SK-N-MC (cell line): ENCODE measurements around the gene C4B.
A peak's percentile ranks its signal among the peaks of the same experiment; 100 is the strongest.
"Not testable (repeated sequence)": the region's sequence is repeated elsewhere in the genome, so short reads cannot be mapped to it uniquely, and the experiment has no call there.

ENCODE experiments used
- DNase-seq: peaks from one replicate; pipeline ENCODE4 v3.0.0-alpha.2; 2011; ENCODE audit warnings: low read depth, low spot score
- H3K27ac ChIP-seq: fragments of 200-600 bp; sonication (generic); 2 replicates; pipeline ENCODE4 v1.5.1; 2016; ENCODE audit warnings: mixed run types
- H3K36me3 ChIP-seq: fragments of 200-600 bp; sonication (generic); 2 replicates; pipeline ENCODE4 v1.6.1; 2017; ENCODE audit warnings: antibody characterized with exemption, low read length, mixed read lengths; ENCODE audit not compliant: insufficient read depth
- H3K4me3 ChIP-seq: fragments of 200-600 bp; sonication (generic); 2 replicates; pipeline ENCODE4 v1.5.1; 2016
- H3K9ac ChIP-seq: fragments of 200-600 bp; sonication (generic); 2 replicates; pipeline ENCODE4 v1.8.0; 2017; ENCODE audit warnings: mixed run types, mixed read lengths; ENCODE audit not compliant: insufficient read length
- H3K9me3 ChIP-seq: fragments of 200-600 bp; sonication (generic); 2 replicates; pipeline ENCODE4 v1.6.1; 2017; ENCODE audit warnings: low read depth, mild to moderate bottlenecking, antibody characterized with exemption, low read length, moderate library complexity, mixed read lengths
- EZH2 ChIP-seq: fragments of 200-600 bp; sonication (generic); IDR thresholded peaks from one replicate; pipeline ENCODE4 v1.6.1; 2017; ENCODE audit warnings: antibody characterized with exemption
- FOXP2 ChIP-seq: optimal IDR thresholded peaks from 2 replicates; pipeline ENCODE3; 2011; ENCODE audit warnings: mild to moderate bottlenecking, moderate library complexity; ENCODE audit not compliant: insufficient read depth; ENCODE audit errors: extremely low read length, control extremely low read depth
- POLR2AphosphoS5 ChIP-seq: IDR thresholded peaks from 2 replicates; pipeline ENCODE4 v1.6.1; 2012; ENCODE audit warnings: mild to moderate bottlenecking, low read depth, low read length, borderline replicate concordance

Gene C4B

GRCh38 chr6:31970604-31971271 lies 43.9 kb upstream of the C4B start:
- H3K9ac ChIP-seq, result peak overlapping the region; percentile 89
- peak overlapping the region; percentile 89; the same call in 1 of the 2 replicates for H3K27ac ChIP-seq
- no peak for DNase-seq
- no peaks in the 10 kb centered on the region for H3K9me3 ChIP-seq
- H3K36me3 ChIP-seq, result peaks cover 39% of the 10 kb centered on the region; the same call in 1 of the 2 replicates
- TF ChIP-seq FOXP2 (no peak), POLR2AphosphoS5 (peak; percentile 67)
- peak overlapping the region; percentile 89 for H3K4me3 ChIP-seq

DNA sequence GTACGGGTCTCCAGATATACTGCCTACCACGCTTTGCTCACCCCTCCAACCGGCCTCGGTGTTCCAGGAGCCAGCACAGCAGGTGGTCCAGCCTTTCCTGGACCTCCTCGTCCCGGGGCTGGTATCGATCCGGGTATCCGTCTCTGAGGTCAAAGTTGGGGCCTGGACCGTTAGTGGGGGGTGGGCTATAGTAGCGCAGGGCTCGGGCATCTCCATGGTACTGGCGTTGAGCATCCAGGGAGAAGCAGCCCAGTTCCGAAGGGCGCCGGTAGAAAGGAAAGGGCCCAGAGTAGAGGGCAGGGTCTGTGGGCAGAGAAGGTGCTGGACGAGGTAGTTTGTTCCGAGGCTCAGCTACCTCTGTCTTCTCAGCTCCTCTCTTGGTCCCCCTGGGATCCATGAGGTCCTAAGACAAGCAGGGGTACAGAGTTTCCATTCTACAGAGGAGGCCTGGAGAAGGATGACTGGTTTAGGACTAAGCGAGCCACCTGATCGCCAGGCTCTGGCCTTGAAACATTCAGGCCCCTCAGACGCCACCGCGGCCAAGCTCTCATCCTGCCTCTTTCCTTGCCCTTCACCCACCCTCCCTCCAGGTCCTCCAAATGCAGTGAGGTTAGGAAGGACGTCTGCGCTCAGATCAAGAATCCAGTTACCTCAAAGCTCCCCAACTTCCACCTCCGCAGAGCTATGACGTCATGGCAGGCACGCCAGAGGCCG lies 43.2 kb upstream of the C4B start:
- peak overlapping the region; percentile 89 for H3K27ac ChIP-seq
- no peaks in the 10 kb centered on the region for H3K9me3 ChIP-seq
- TF ChIP-seq EZH2, result no peak
- no peak for TF ChIP-seq FOXP2
- no peak for TF ChIP-seq POLR2AphosphoS5
- peaks cover 35% of the 10 kb centered on the region; the same call in 1 of the 2 replicates for H3K36me3 ChIP-seq
- peak overlapping the region; percentile 89 for H3K9ac ChIP-seq
- DNase-seq, result no peak
- H3K4me3 ChIP-seq, result peak overlapping the region; percentile 89

DNA sequence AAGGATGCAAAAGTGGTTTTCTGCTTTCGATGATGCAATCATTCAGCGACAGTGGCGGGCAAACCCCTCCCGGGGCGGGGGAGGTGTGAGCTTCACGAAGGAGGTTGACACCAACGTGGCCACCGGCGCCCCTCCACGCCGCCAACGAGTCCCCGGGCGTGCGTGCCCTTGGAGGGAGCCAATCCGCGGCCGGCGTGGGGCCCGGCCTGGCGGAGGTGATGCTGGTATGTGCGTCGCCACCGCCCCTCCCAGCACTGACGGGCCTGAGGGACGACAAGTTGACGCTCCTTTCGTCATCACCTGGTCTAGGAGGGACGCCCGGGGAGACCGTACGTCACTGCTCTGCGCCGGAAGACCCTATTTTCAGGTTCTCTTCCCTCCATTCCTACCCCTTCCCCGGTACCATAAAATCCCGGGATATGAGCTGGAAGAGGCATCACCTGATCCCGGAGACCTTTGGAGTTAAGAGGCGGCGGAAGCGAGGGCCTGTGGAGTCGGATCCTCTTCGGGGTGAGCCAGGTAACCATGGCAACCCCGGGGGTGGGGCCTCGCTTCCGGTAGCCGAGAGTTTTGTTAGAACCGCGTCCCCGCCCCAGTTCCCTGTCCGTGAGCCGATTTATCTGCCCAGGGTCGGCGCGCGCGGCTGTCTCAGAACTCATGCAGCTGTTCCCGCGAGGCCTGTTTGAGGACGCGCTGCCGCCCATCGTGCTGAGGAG lies 42.4 kb upstream of the C4B start, which contains the start of gene DXO:
DXO (minus strand) TSS at position 146 of the 716 bp plus-strand sequence. CDS start 463 bp downstream, outside the sequence.
- peak within 1 kb of the TSS; percentile 89 for H3K27ac ChIP-seq
- no peaks in the 10 kb centered on the region for H3K9me3 ChIP-seq
- peak within 1 kb of the TSS; percentile 89 for H3K9ac ChIP-seq
- H3K36me3 ChIP-seq, result peaks cover 28% of the 10 kb centered on the region; the same call in 1 of the 2 replicates
- TF ChIP-seq FOXP2 (peak; percentile 2), POLR2AphosphoS5 (peak; percentile 54), EZH2 (no peak)
- peak; percentile 96 for DNase-seq
- H3K4me3 ChIP-seq, result peak within 1 kb of the TSS; percentile 89

DNA sequence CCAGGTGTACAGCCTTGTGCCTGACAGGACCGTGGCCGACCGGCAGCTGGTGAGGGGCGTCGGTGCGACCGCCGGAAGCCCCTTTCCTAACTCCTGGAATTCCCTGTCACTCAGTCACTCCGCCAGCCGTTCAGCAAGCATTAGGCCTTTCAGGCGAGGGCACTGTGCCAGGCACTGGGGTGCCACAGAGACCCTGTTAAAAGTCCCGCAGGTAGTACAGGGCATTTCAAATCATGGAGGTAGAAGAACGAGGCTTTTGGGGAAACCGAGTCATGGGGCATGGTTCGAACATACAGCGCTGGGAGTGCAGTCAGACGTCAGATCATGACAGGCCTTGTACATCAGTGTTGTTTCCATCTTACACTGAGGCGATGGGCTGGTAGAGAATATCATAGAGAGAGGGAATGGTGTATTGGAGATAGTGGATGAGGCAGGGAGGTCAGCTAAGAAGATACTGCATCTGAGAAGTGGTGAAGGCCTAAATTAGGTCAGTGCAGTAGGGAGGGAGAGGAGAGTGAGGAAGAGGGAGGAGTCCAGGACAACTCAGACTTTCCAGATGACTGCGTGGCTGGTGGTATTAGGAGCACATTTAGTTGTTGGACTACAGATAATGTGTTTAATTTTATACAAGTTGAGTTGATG lies 41.8 kb upstream of the C4B start:
- DNase-seq, result no peak
- Histone ChIP-seq H3K27ac (peak overlapping the region; percentile 89), H3K9me3 (no peaks in the 10 kb centered on the region), H3K36me3 (peaks cover 21% of the 10 kb centered on the region; the same call in 1 of the 2 replicates), H3K9ac (peak overlapping the region; percentile 89), H3K4me3 (peak overlapping the region; percentile 89)
- TF ChIP-seq EZH2 (no peak), POLR2AphosphoS5 (no peak), FOXP2 (no peak)

- not testable (repeated sequence) for H3K9ac ChIP-seq, H3K4me3 ChIP-seq, H3K27ac ChIP-seq, DNase-seq, H3K36me3 ChIP-seq, H3K9me3 ChIP-seq
Observed at GRCh38 chr6:31976065-31976464, 38.5 kb upstream of the C4B start.

GRCh38 chr6:31977816-31978431 lies 36.7 kb upstream of the C4B start:
- H3K9ac ChIP-seq, result no peak overlapping the region
- no peak overlapping the region for H3K4me3 ChIP-seq
- TF ChIP-seq EZH2 (no peak), FOXP2 (no peak), POLR2AphosphoS5 (no peak)
- no peak overlapping the region for H3K27ac ChIP-seq
- no peaks in the 10 kb centered on the region for H3K36me3 ChIP-seq
- no peaks in the 10 kb centered on the region for H3K9me3 ChIP-seq
- DNase-seq, result no peak

DNA sequence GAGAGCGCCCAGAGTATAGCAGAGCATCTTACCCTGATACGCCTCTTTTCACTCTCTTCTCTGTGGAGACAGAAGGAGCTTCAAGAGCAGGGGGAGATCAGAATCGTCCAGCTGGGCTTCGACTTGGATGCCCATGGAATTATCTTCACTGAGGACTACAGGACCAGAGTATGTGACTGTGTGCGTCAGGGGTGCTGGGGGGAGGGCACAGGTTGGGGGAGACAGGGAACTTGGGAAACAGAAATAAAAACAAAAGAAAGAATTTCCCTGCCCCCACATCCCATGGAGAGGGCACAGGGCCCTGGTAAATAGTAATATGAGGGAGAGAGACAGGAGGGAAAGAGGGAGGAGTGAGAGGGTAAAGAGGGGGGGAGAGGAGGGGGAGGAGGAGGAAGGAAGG lies 35.8 kb upstream of the C4B start:
- no peaks in the 10 kb centered on the region for H3K9me3 ChIP-seq
- H3K9ac ChIP-seq, result no peak overlapping the region
- no peak for DNase-seq
- H3K27ac ChIP-seq, result no peak overlapping the region
- TF ChIP-seq FOXP2, result no peak
- no peak for TF ChIP-seq POLR2AphosphoS5
- TF ChIP-seq EZH2, result no peak
- H3K36me3 ChIP-seq, result no peaks in the 10 kb centered on the region
- H3K4me3 ChIP-seq, result no peak overlapping the region
